A549 (cell line): Measurements from ENCODE around the gene MED19. TPM values are rescaled to one million over a fixed set of nuclear protein-coding genes. Genes with fewer than 3 reads are reported as not detected.
A peak's percentile ranks its signal among the peaks of the same experiment; 100 is the strongest.

ENCODE experiments used
- BCL3 ChIP-seq: fragments of >200 bp; sonication (Bioruptor Twin); formaldehyde crosslinking; IDR thresholded peaks from 3 replicates; pipeline ENCODE4 v1.6.1; 2016
- BHLHE40 ChIP-seq: IDR thresholded peaks from 2 replicates; pipeline ENCODE4 v1.6.1; 2012; ENCODE audit warnings: low read depth, low read length, inconsistent platforms
- CEBPB ChIP-seq, 2 experiments: fragments of >200 bp in 1 of 2; sonication (Bioruptor Twin) in 1 of 2; formaldehyde crosslinking in 1 of 2; IDR thresholded peaks; 2 replicates each; pipeline ENCODE4 v1.6.1; 2012 to 2016
- CHD2 ChIP-seq: fragments of 150-350 bp; IDR thresholded peaks from 2 replicates; pipeline ENCODE4 v1.6.1; 2014; ENCODE audit warnings: low read length; ENCODE audit not compliant: partially characterized antibody
- CTCF ChIP-seq: fragments of >200 bp; sonication (Bioruptor Twin); formaldehyde crosslinking; IDR thresholded peaks from 3 replicates; pipeline ENCODE4 v1.5.1; 2016
- ELK1 ChIP-seq: fragments of 150-350 bp; IDR thresholded peaks from 2 replicates; pipeline ENCODE4 v1.6.1; 2014; ENCODE audit warnings: low read depth, mild to moderate bottlenecking, low read length
- EP300 ChIP-seq, 2 experiments: fragments of >200 bp; sonication (Bioruptor Twin); formaldehyde crosslinking; IDR thresholded peaks; 2 replicates in 1 of 2; 3 replicates in 1 of 2; pipeline ENCODE4 v1.6.1; 2016 to 2017
- FOSB ChIP-seq: fragments of 250-450 bp; sonication (Bioruptor Pico); IDR thresholded peaks from 2 replicates; pipeline ENCODE4 v1.5.0; 2020; ENCODE audit warnings: mild to moderate bottlenecking, moderate library complexity
- FOSL2 ChIP-seq, 2 experiments: fragments of 450-650 bp in 1 of 2; fragments of >200 bp in 1 of 2; sonication (Bioruptor Twin) in 1 of 2; formaldehyde crosslinking; IDR thresholded peaks; 2 replicates each; pipeline versions ENCODE4 v1.5.0 to v1.6.1; 2016 to 2020; ENCODE audit warnings: mild to moderate bottlenecking in 1 of 2, moderate library complexity in 1 of 2
- FOXS1 ChIP-seq: fragments of 250-450 bp; sonication (Bioruptor Pico); IDR thresholded peaks from 2 replicates; pipeline ENCODE4 v1.5.0; 2020; ENCODE audit warnings: mild to moderate bottlenecking, moderate library complexity
- HDAC2 ChIP-seq: fragments of 200-600 bp; sonication (generic); IDR thresholded peaks from 2 replicates; pipeline ENCODE4 v1.6.1; 2016
- HES2 ChIP-seq: fragments of >200 bp; sonication (Bioruptor Twin); formaldehyde crosslinking; IDR thresholded peaks from 2 replicates; pipeline ENCODE4 v1.6.1; 2016
- HEYL ChIP-seq: fragments of 250-450 bp; sonication (Bioruptor Pico); IDR thresholded peaks from 2 replicates; pipeline ENCODE4 v1.8.0; 2021; ENCODE audit warnings: mild to moderate bottlenecking, moderate library complexity
- HMGXB4 ChIP-seq: fragments of 250-450 bp; sonication (Bioruptor Pico); IDR thresholded peaks from 2 replicates; pipeline ENCODE4 v1.5.0; 2021; ENCODE audit warnings: mild to moderate bottlenecking, moderate library complexity, borderline replicate concordance
- HOXB5 ChIP-seq: fragments of 250-450 bp; sonication (Bioruptor Pico); IDR thresholded peaks from 2 replicates; pipeline ENCODE4 v1.5.0; 2020; ENCODE audit warnings: mild to moderate bottlenecking, moderate library complexity
- MAFK ChIP-seq: fragments of 450-650 bp; IDR thresholded peaks from 2 replicates; pipeline ENCODE4 v1.6.1; 2014; ENCODE audit not compliant: partially characterized antibody
- NFE2L2 ChIP-seq: fragments of 150-350 bp; conservative IDR thresholded peaks from 2 replicates; pipeline ENCODE4 v1.6.1; 2014; ENCODE audit warnings: low read length
- NR3C1 ChIP-seq: fragments of >200 bp; sonication (Bioruptor Twin); formaldehyde crosslinking; IDR thresholded peaks from 3 replicates; pipeline ENCODE4 v1.6.1; 2017
- PHF8 ChIP-seq: fragments of 200-600 bp; sonication (generic); IDR thresholded peaks from 2 replicates; pipeline ENCODE4 v1.6.1; 2016; ENCODE audit warnings: low read depth, mild to moderate bottlenecking, antibody characterized with exemption, moderate library complexity, borderline replicate concordance
- POLR2A ChIP-seq: IDR thresholded peaks from 2 replicates; pipeline ENCODE4 v1.6.1; 2012; ENCODE audit warnings: mild to moderate bottlenecking, low read length
- POLR2AphosphoS2 ChIP-seq: conservative IDR thresholded peaks from 2 replicates; pipeline ENCODE4 v1.6.1; 2012; ENCODE audit warnings: low read length, improper control_type of control experiment, inconsistent platforms
- RAD21 ChIP-seq, 2 experiments: fragments of >200 bp in 1 of 2; sonication (Bioruptor Twin) in 1 of 2; formaldehyde crosslinking in 1 of 2; IDR thresholded peaks in 1 of 2; conservative IDR thresholded peaks in 1 of 2; 2 replicates in 1 of 2; 3 replicates in 1 of 2; pipeline ENCODE4 v1.6.1; 2012 to 2018; ENCODE audit warnings: inconsistent platforms in 1 of 2
- RARB ChIP-seq: fragments of 250-450 bp; sonication (Bioruptor Pico); IDR thresholded peaks from 2 replicates; pipeline ENCODE4 v1.8.0; 2021; ENCODE audit warnings: mild to moderate bottlenecking, moderate library complexity
- REST ChIP-seq: fragments of 200-600 bp; sonication (generic); IDR thresholded peaks from 2 replicates; pipeline ENCODE4 v1.6.1; 2016; ENCODE audit warnings: antibody characterized with exemption, mild to moderate bottlenecking, moderate library complexity
- RNF2 ChIP-seq: fragments of 200-600 bp; sonication (generic); IDR thresholded peaks from 2 replicates; pipeline ENCODE4 v1.6.1; 2016; ENCODE audit warnings: low read depth, mild to moderate bottlenecking, antibody characterized with exemption, moderate library complexity, borderline replicate concordance
- TP53 ChIP-seq: fragments of 250-450 bp; sonication (Bioruptor Pico); IDR thresholded peaks from 2 replicates; pipeline ENCODE4 v1.5.0; 2021; ENCODE audit warnings: mild to moderate bottlenecking, moderate library complexity
- USF2 ChIP-seq: fragments of 450-650 bp; IDR thresholded peaks from 2 replicates; pipeline ENCODE4 v1.6.1; 2014; ENCODE audit warnings: antibody characterized with exemption
- ZC3H11A ChIP-seq: fragments of 450-650 bp; IDR thresholded peaks from 2 replicates; pipeline ENCODE4 v1.6.1; 2014; ENCODE audit warnings: antibody characterized with exemption, mild to moderate bottlenecking
- ZFP36 ChIP-seq: fragments of 450-650 bp; IDR thresholded peaks from 2 replicates; pipeline ENCODE4 v1.6.1; 2014; ENCODE audit warnings: borderline replicate concordance; ENCODE audit not compliant: partially characterized antibody
- ZNF302 ChIP-seq: fragments of 250-450 bp; sonication (Bioruptor Pico); IDR thresholded peaks from 2 replicates; pipeline ENCODE4 v1.9.0; 2021; ENCODE audit warnings: inconsistent platforms, mild to moderate bottlenecking, moderate library complexity
- polyA plus RNA-seq, 4 experiments: library from polyadenylated mRNA; depleted of rRNA in 3 of 4; stranded (reverse); fragments of >200 nt; fragmentation: RNase III in 1 of 4; extraction: RNeasy Plus Mini Kit Qiagen cat#74134 plus additional on column Dnase treatment in 1 of 4; gene quantifications; 2 replicates in 3 of 4; 3 replicates in 1 of 4; pipeline ENCODE4 v1.2.3, GENCODE V29; 2011 to 2017

The MED19 gene
- polyA plus RNA-seq, 2 of the 4 experiments (the other 2 are of a cell fraction) = 23.3 to 38.5 TPM

- peak; percentile 67; the same call in 1 of the 3 replicates for TF ChIP-seq BCL3
- TF ChIP-seq NFE2L2 = no peak
- TF ChIP-seq ELK1 = no peak
- TF ChIP-seq MAFK = no peak
- no peak for TF ChIP-seq FOSL2 (IDR thresholded peaks at IDR 0.05)
- TF ChIP-seq FOSL2 (CRISPR knock-in tag; IDR thresholded peaks at IDR 0.05) = 0 out of 2 replicates have a peak, but pooled peaks have one; percentile 17
- no peak for TF ChIP-seq HES2
- TF ChIP-seq ZC3H11A = no peak
- TF ChIP-seq ZFP36 = no peak
- peak; percentile 73; the same call in 1 of the 2 replicates for TF ChIP-seq PHF8
- TF ChIP-seq RARB (CRISPR knock-in tag) = no peak; the same call in 1 of the 2 replicates
- no peak for TF ChIP-seq HMGXB4 (CRISPR knock-in tag)
- TF ChIP-seq HEYL = no peak
- no peak for TF ChIP-seq RNF2
- TF ChIP-seq NR3C1 = no peak
- no peak for TF ChIP-seq EP300 (IDR thresholded peaks at IDR 0.05)
- TF ChIP-seq RAD21 (conservative IDR thresholded peaks at IDR 0.05 in 1 of 2, IDR thresholded peaks at IDR 0.05 in 1 of 2) = peak in 1 of 2 experiments; percentile 18; a peak in 2 of 5 replicates
- TF ChIP-seq HDAC2 = 0 out of 2 replicates have a peak, but pooled peaks have one; percentile 35
- peak; percentile 53 for TF ChIP-seq POLR2A
- no peak for TF ChIP-seq FOXS1 (CRISPR knock-in tag)
- peak; percentile 33 for TF ChIP-seq CHD2
- TF ChIP-seq CEBPB (IDR thresholded peaks at IDR 0.05) = peak in 1 of 2 experiments; percentile 48; a peak in 1 of 4 replicates
- peak; percentile 35; the same call in 1 of the 2 replicates for TF ChIP-seq REST
- TF ChIP-seq CTCF = no peak
- TF ChIP-seq FOSB (CRISPR knock-in tag) = peak; percentile 84
- TF ChIP-seq BHLHE40 = no peak
- TF ChIP-seq HOXB5 (CRISPR knock-in tag) = no peak
- TF ChIP-seq ZNF302 (CRISPR knock-in tag) = no peak
- TF ChIP-seq USF2 = peak; percentile 89
- TF ChIP-seq POLR2AphosphoS2 = peak; percentile 90
- TF ChIP-seq TP53 = no peak
These were observed 29.4 kb upstream of the MED19 start, which contains the start of gene SELENOH (continued) for GRCh38 chr11:57741132-57742086.
